ENCODE measurements around the gene ATP10A.

The ATP10A gene

GRCh38 chr15:25719101-25719985 is 143.8 kb downstream of the ATP10A start:
- DNase-seq (ENCODE audit: low read depth), result no peak

GRCh38 chr15:25718597-25718996 is 144.5 kb downstream of the ATP10A start:
- DNase-seq (ENCODE audit: low read depth), result no peak

GRCh38 chr15:25718169-25718536 is 145.0 kb downstream of the ATP10A start:
- no peak for DNase-seq (ENCODE audit: low read depth)

GRCh38 chr15:25717457-25718168 is 145.5 kb downstream of the ATP10A start:
- no peak for DNase-seq (ENCODE audit: low read depth)

GRCh38 chr15:25717127-25717456 is 146.0 kb downstream of the ATP10A start:
- DNase-seq (ENCODE audit: low read depth), result no peak

- DNase-seq (ENCODE audit: low read depth), result no peak
Observed at GRCh38 chr15:25716414-25717126, 146.6 kb downstream of the ATP10A start.

GRCh38 chr15:25715536-25716413 is 147.4 kb downstream of the ATP10A start:
- no peak for DNase-seq (ENCODE audit: low read depth)

- DNase-seq (ENCODE audit: low read depth), result no peak
Observed at GRCh38 chr15:25714538-25714840, 148.6 kb downstream of the ATP10A start.

- DNase-seq (ENCODE audit: low read depth), result no peak
Observed at GRCh38 chr15:25713736-25714537, 149.2 kb downstream of the ATP10A start.

- DNase-seq (ENCODE audit: low read depth), result no peak
Observed at GRCh38 chr15:25712961-25713355, 150.2 kb downstream of the ATP10A start.

GRCh38 chr15:25712192-25712960 is 150.8 kb downstream of the ATP10A start:
- no peak for DNase-seq (ENCODE audit: low read depth)

GRCh38 chr15:25711691-25712090 is 151.4 kb downstream of the ATP10A start:
- no peak for DNase-seq (ENCODE audit: low read depth)

GRCh38 chr15:25711164-25711563 is 152.0 kb downstream of the ATP10A start:
- no peak for DNase-seq (ENCODE audit: low read depth)

- peak; percentile 21 for DNase-seq (ENCODE audit: low read depth)
Observed at GRCh38 chr15:25710184-25710583, 152.9 kb downstream of the ATP10A start.

- no peak for DNase-seq (ENCODE audit: low read depth)
Observed at GRCh38 chr15:25709437-25710159, 153.5 kb downstream of the ATP10A start.

GRCh38 chr15:25708391-25708790 is 154.7 kb downstream of the ATP10A start:
- DNase-seq (ENCODE audit: low read depth), result no peak

- DNase-seq (ENCODE audit: low read depth), result no peak
Observed at GRCh38 chr15:25707656-25708365, 155.3 kb downstream of the ATP10A start.

GRCh38 chr15:25706176-25706955 is 156.8 kb downstream of the ATP10A start:
- DNase-seq (ENCODE audit: low read depth), result no peak

Measured in stimulated activated CD8-positive, alpha-beta memory T cell treated with anti-CD3 and anti-CD28 coated beads, Interleukin-15, amount 100 ng/mL, for 24 hours (primary cell).